GM12801 (cell line): ENCODE measurements around the gene PCDHB5.
"Not testable (repeated sequence)": the region's sequence is repeated elsewhere in the genome, so short reads cannot be mapped to it uniquely, and the experiment has no call there.

ENCODE experiments used
- CTCF ChIP-seq: IDR thresholded peaks from one replicate; pipeline ENCODE4 v1.5.1; 2011; ENCODE audit warnings: control low read depth; ENCODE audit not compliant: insufficient read length; ENCODE audit errors: extremely low read depth

Gene PCDHB5

GRCh38 chr5:141155540-141156374 is 20.8 kb downstream of the PCDHB5 start:
- no peak for TF ChIP-seq CTCF

- no peak for TF ChIP-seq CTCF
Measured at GRCh38 chr5:141172381-141173204, 37.6 kb downstream of the PCDHB5 start, which contains the start of gene PCDHB7. TSS of gene PCDHB7 (plus strand) at chr5:141172644. CDS start at chr5:141172836, 192 bp downstream.

- TF ChIP-seq CTCF, result no peak
Measured at GRCh38 chr5:141175933-141176332, 40.9 kb downstream of the PCDHB5 start.

- TF ChIP-seq CTCF, result not testable (repeated sequence)
Measured at GRCh38 chr5:141177577-141178191, 42.7 kb downstream of the PCDHB5 start, which contains the start of gene PCDHB8. TSS of gene PCDHB8 (plus strand) at chr5:141177790. CDS start at chr5:141178035, 245 bp downstream.

GRCh38 chr5:141180313-141180712 is 45.3 kb downstream of the PCDHB5 start:
- TF ChIP-seq CTCF, result no peak

- no peak for TF ChIP-seq CTCF
Measured at GRCh38 chr5:141182248-141182647, 47.2 kb downstream of the PCDHB5 start, which contains the start of gene PCDHB16. TSS of gene PCDHB16 (plus strand) at chr5:141182387. CDS start at chr5:141182560, 173 bp downstream.

GRCh38 chr5:141186897-141187512 is 52.0 kb downstream of the PCDHB5 start, which contains the start of gene PCDHB9:
TSS of gene PCDHB9 (plus strand) at chr5:141187161. CDS start at chr5:141187319, 158 bp downstream.
- no peak for TF ChIP-seq CTCF
